GM19025 (cell line): ENCODE data around the gene FBXW11.

ENCODE experiments used
- ATAC-seq: cut with Tn5 transposase; IDR thresholded peaks from one replicate; pipeline ENCODE4 v1.9.1; 2021; ENCODE audit warnings: mild to moderate bottlenecking, low read depth, moderate library complexity; ENCODE audit not compliant: unreplicated experiment

FBXW11 gene

GRCh38 chr5:171848006-171848405, 158.4 kb downstream of the FBXW11 start:
- ATAC-seq, result no peak

GRCh38 chr5:171847026-171847425, 159.4 kb downstream of the FBXW11 start:
- ATAC-seq, result no peak

GRCh38 chr5:171846323-171846722, 160.1 kb downstream of the FBXW11 start:
- no peak for ATAC-seq

GRCh38 chr5:171845857-171846256, 160.6 kb downstream of the FBXW11 start:
- no peak for ATAC-seq

GRCh38 chr5:171845040-171845630, 161.3 kb downstream of the FBXW11 start:
- ATAC-seq, result no peak

- no peak for ATAC-seq
These were observed 163.6 kb downstream of the FBXW11 start for GRCh38 chr5:171842777-171843328.

GRCh38 chr5:171841984-171842776, 164.3 kb downstream of the FBXW11 start:
- no peak for ATAC-seq

GRCh38 chr5:171840711-171841522, 165.5 kb downstream of the FBXW11 start:
- no peak for ATAC-seq

- no peak for ATAC-seq
These were observed 166.4 kb downstream of the FBXW11 start for GRCh38 chr5:171840066-171840465.

GRCh38 chr5:171839112-171839511, 167.3 kb downstream of the FBXW11 start:
- no peak for ATAC-seq

- no peak for ATAC-seq
These were observed 168.4 kb downstream of the FBXW11 start for GRCh38 chr5:171838066-171838465.

GRCh38 chr5:171837522-171837921, 168.9 kb downstream of the FBXW11 start:
- ATAC-seq, result no peak

GRCh38 chr5:171835066-171835465, 171.4 kb downstream of the FBXW11 start:
- no peak for ATAC-seq

- no peak for ATAC-seq
These were observed 172.0 kb downstream of the FBXW11 start for GRCh38 chr5:171834461-171834860.

- ATAC-seq, result no peak
These were observed 173.7 kb downstream of the FBXW11 start for GRCh38 chr5:171832775-171833174.

GRCh38 chr5:171830686-171831085, 175.8 kb downstream of the FBXW11 start:
- ATAC-seq, result no peak

GRCh38 chr5:171827162-171827561, 179.3 kb downstream of the FBXW11 start:
- ATAC-seq, result no peak

- no peak for ATAC-seq
These were observed 180.3 kb downstream of the FBXW11 start for GRCh38 chr5:171826132-171826531.

GRCh38 chr5:171825051-171825450, 181.4 kb downstream of the FBXW11 start:
- no peak for ATAC-seq

GRCh38 chr5:171823269-171823668, 183.2 kb downstream of the FBXW11 start:
- peak; percentile 51 for ATAC-seq

- ATAC-seq, result no peak
These were observed 185.2 kb downstream of the FBXW11 start for GRCh38 chr5:171821286-171821685.
